Hematopoietic multipotent progenitor cell (in vitro differentiated cells): Measurements from ENCODE around the gene RAB11FIP2. TPM values are rescaled to one million over a fixed set of nuclear protein-coding genes. Genes with fewer than 3 reads are reported as not detected.
A peak's percentile ranks its signal among the peaks of the same experiment; 100 is the strongest.

Source experiments
- DNase-seq, 3 donors: peaks; one replicate each; pipeline ENCODE4 v3.0.0-alpha.2; 2011 to 2015; ENCODE audit warnings: low read depth in 2 of 3, low spot score in 2 of 3
- total RNA-seq: library from RNA; depleted of rRNA; stranded (reverse); fragments of >200 nt; gene quantifications from one replicate; pipeline ENCODE4 v1.2.3, GENCODE V29; 2012

RAB11FIP2 gene
- total RNA-seq, 1 donor: 4.6 TPM

- DNase-seq: peak in 2 of 3 donors; percentile 12 to 25
These were observed 11.3 kb downstream of the RAB11FIP2 start for GRCh38 chr10:118035354-118036005.

GRCh38 chr10:118034791-118035261 lies 11.9 kb downstream of the RAB11FIP2 start:
- DNase-seq: no peak

GRCh38 chr10:118033905-118034304 lies 12.8 kb downstream of the RAB11FIP2 start:
- no peak for DNase-seq

- no peak for DNase-seq
These were observed 14.2 kb downstream of the RAB11FIP2 start for GRCh38 chr10:118032564-118032963.

GRCh38 chr10:118031351-118032075 lies 15.2 kb downstream of the RAB11FIP2 start:
- no peak for DNase-seq

GRCh38 chr10:118028619-118029018 lies 18.1 kb downstream of the RAB11FIP2 start:
- no peak for DNase-seq

GRCh38 chr10:118027397-118027796 lies 19.3 kb downstream of the RAB11FIP2 start:
- no peak for DNase-seq

GRCh38 chr10:118026936-118027335 lies 19.8 kb downstream of the RAB11FIP2 start:
- no peak for DNase-seq

GRCh38 chr10:118020365-118020764 lies 26.4 kb downstream of the RAB11FIP2 start:
- no peak for DNase-seq

GRCh38 chr10:118017850-118018249 lies 28.9 kb downstream of the RAB11FIP2 start:
- no peak for DNase-seq

GRCh38 chr10:118017071-118017740 lies 29.5 kb downstream of the RAB11FIP2 start:
- DNase-seq: no peak

- no peak for DNase-seq
These were observed 33.7 kb downstream of the RAB11FIP2 start for GRCh38 chr10:118012952-118013525.

- DNase-seq: no peak
These were observed 39.0 kb downstream of the RAB11FIP2 start for GRCh38 chr10:118007773-118008172.

GRCh38 chr10:118003126-118003525 lies 43.6 kb downstream of the RAB11FIP2 start:
- no peak for DNase-seq

GRCh38 chr10:118002581-118002980 lies 44.2 kb downstream of the RAB11FIP2 start:
- no peak for DNase-seq

GRCh38 chr10:117997673-117998072 lies 49.1 kb downstream of the RAB11FIP2 start:
- no peak for DNase-seq

- DNase-seq: no peak
These were observed 50.0 kb downstream of the RAB11FIP2 start for GRCh38 chr10:117996709-117997108.

GRCh38 chr10:117994771-117995170 lies 52.0 kb downstream of the RAB11FIP2 start:
- no peak for DNase-seq

GRCh38 chr10:117993166-117993565 lies 53.6 kb downstream of the RAB11FIP2 start:
- no peak for DNase-seq

GRCh38 chr10:117991701-117992100 lies 55.0 kb downstream of the RAB11FIP2 start:
- DNase-seq: no peak

- DNase-seq: no peak
These were observed 56.8 kb downstream of the RAB11FIP2 start for GRCh38 chr10:117989962-117990361.
